Measurements from ENCODE around the gene VWF.

GRCh38 chr12:6057700-6058099 is 66.8 kb downstream of the VWF start:
- TF ChIP-seq EP300 (IDR thresholded peaks at IDR 0.05) (no peak), CTCF (IDR thresholded peaks at IDR 0.05) (no peak)

Data from gastroesophageal sphincter (tissue), 3 donors.